Placental epithelial cell (primary cell): ENCODE data around the gene AXIN1. TPM values are rescaled to one million over a fixed set of nuclear protein-coding genes. Genes with fewer than 3 reads are reported as not detected.

Source experiments
- total RNA-seq: library from RNA; depleted of rRNA; stranded (reverse); fragments of >200 nt; gene quantifications from 2 replicates; pipeline ENCODE4 v1.2.3, GENCODE V29; 2012

The AXIN1 gene
- 20.9 and 28.7 TPM in 2 replicates for total RNA-seq

GRCh38 chr16:352547-353403 is at the start of gene AXIN1:
AXIN1 (minus strand) TSS chr16:352723; CDS start chr16:347025, 5,698 bp downstream.

GRCh38 chr16:401468-402348 is 49.2 kb upstream of the AXIN1 start, which contains the start of gene DECR2:
DECR2 (plus strand) TSS chr16:401885; CDS start chr16:401964, 79 bp downstream.

GRCh38 chr16:397135-397661 is 44.7 kb upstream of the AXIN1 start, which contains the start of gene NME4:
NME4 (plus strand) TSS chr16:397199; CDS start chr16:397223, 24 bp downstream.

GRCh38 chr16:381789-382717 is 29.5 kb upstream of the AXIN1 start, which contains the start of gene PGAP6:
PGAP6 (minus strand) TSS chr16:381978; CDS start chr16:381821, 157 bp downstream.

GRCh38 chr16:370443-370842 is 17.9 kb upstream of the AXIN1 start, which contains the start of gene MRPL28:
MRPL28 (minus strand) TSS chr16:370538; CDS start chr16:370218, 320 bp downstream.

GRCh38 chr16:283033-283805 is 69.3 kb downstream of the AXIN1 start, which contains the start of gene PDIA2:
PDIA2 (plus strand) TSS chr16:283164; CDS start chr16:283170, 6 bp downstream.

GRCh38 chr16:280552-280951 is 72.0 kb downstream of the AXIN1 start, which contains the start of gene ARHGDIG:
ARHGDIG (plus strand) TSS chr16:280591; CDS start chr16:280681, 90 bp downstream.

GRCh38 chr16:275786-276232 is 76.7 kb downstream of the AXIN1 start, which contains the start of gene RGS11:
RGS11 (minus strand) TSS chr16:275944; CDS start chr16:275911, 33 bp downstream.

Other genes starting within 250 kb of the AXIN1 start
- gene NPRL3, start 214.1 kb downstream of the AXIN1 start, total RNA-seq = 10.5 and 14.1 TPM in 2 replicates
- not detected in 2 replicates for gene HBZ, start 200.1 kb downstream of the AXIN1 start, total RNA-seq
- gene HBM, start 186.7 kb downstream of the AXIN1 start, total RNA-seq = not detected in 2 replicates
- not detected in 2 replicates for gene HBA2, start 179.8 kb downstream of the AXIN1 start, total RNA-seq
- gene HBA1, start 176.0 kb downstream of the AXIN1 start, total RNA-seq = not detected in 2 replicates
- gene HBQ1, start 172.3 kb downstream of the AXIN1 start, total RNA-seq = not detected in 2 replicates
- 35.5 and 52.6 TPM in 2 replicates for gene LUC7L, start 123.3 kb downstream of the AXIN1 start, total RNA-seq
- gene FAM234A, start 117.9 kb downstream of the AXIN1 start, total RNA-seq = 59.7 and 67.1 TPM in 2 replicates
- not detected in 2 replicates for gene RGS11, start 76.8 kb downstream of the AXIN1 start, total RNA-seq
- gene ARHGDIG, start 72.1 kb downstream of the AXIN1 start, total RNA-seq = not detected in 2 replicates
- not detected in 2 replicates for gene PDIA2, start 69.6 kb downstream of the AXIN1 start, total RNA-seq
- 45.5 and 89.7 TPM in 2 replicates for gene MRPL28, start 17.8 kb upstream of the AXIN1 start, total RNA-seq
- gene PGAP6, start 29.3 kb upstream of the AXIN1 start, total RNA-seq = 38.1 and 67.2 TPM in 2 replicates
- gene NME4, start 44.5 kb upstream of the AXIN1 start, total RNA-seq = 109 and 129 TPM in 2 replicates
- 9.0 and 14.5 TPM in 2 replicates for gene DECR2, start 49.2 kb upstream of the AXIN1 start, total RNA-seq
- gene RAB11FIP3, start 72.9 kb upstream of the AXIN1 start, total RNA-seq = 13.4 and 21.2 TPM in 2 replicates
- gene CAPN15, start 175.0 kb upstream of the AXIN1 start, total RNA-seq = 25.1 and 42.8 TPM in 2 replicates
- gene PRR35, start 207.7 kb upstream of the AXIN1 start, total RNA-seq = 0.11 and 0.39 TPM in 2 replicates
- 0.33 and 0.39 TPM in 2 replicates for gene NHLRC4, start 214.3 kb upstream of the AXIN1 start, total RNA-seq
- 27.2 and 36.5 TPM in 2 replicates for gene PIGQ, start 217.2 kb upstream of the AXIN1 start, total RNA-seq
- gene RAB40C, start 237.3 kb upstream of the AXIN1 start, total RNA-seq = 13.7 and 19.0 TPM in 2 replicates